HepG2 (cell line): Measurements from ENCODE around the gene NRL. TPM values are rescaled to one million over a fixed set of nuclear protein-coding genes. Genes with fewer than 3 reads are reported as not detected.
A peak's percentile ranks its signal among the peaks of the same experiment; 100 is the strongest.

Experiments
- FOXA3 ChIP-seq: IDR thresholded peaks from 2 replicates; pipeline ENCODE4 v1.6.1; 2016; ENCODE audit warnings: missing genetic modification reagents, missing compliant biosample characterization
- HMGXB4 ChIP-seq, 2 experiments: sonication (generic) in 1 of 2; formaldehyde crosslinking in 1 of 2; IDR thresholded peaks; 2 replicates each; pipeline versions ENCODE4 v1.4.0 to v1.6.1; 2018 to 2020; ENCODE audit warnings: missing genetic modification reagents in 2 of 2, borderline replicate concordance in 1 of 2, low read depth in 1 of 2, mild to moderate bottlenecking in 1 of 2, missing biosample characterization in 1 of 2
- KLF11 ChIP-seq: IDR thresholded peaks from 2 replicates; pipeline ENCODE4 v1.6.1; 2016; ENCODE audit warnings: missing compliant biosample characterization
- MTERF4 ChIP-seq: sonication (generic); formaldehyde crosslinking; IDR thresholded peaks from 2 replicates; pipeline ENCODE4 v1.8.0; 2023; ENCODE audit warnings: mild to moderate bottlenecking, missing genetic modification reagents
- NCOA2 ChIP-seq: sonication (generic); formaldehyde crosslinking; IDR thresholded peaks from 2 replicates; pipeline ENCODE4 v1.8.0; 2022; ENCODE audit warnings: inconsistent platforms
- SMAD3 ChIP-seq: sonication (generic); formaldehyde crosslinking; IDR thresholded peaks from 2 replicates; pipeline ENCODE4 v1.4.0; 2020; ENCODE audit warnings: missing genetic modification reagents
- TFDP2 ChIP-seq: sonication (generic); formaldehyde crosslinking; IDR thresholded peaks from 2 replicates; pipeline ENCODE4 v1.4.0; 2020; ENCODE audit warnings: missing genetic modification reagents
- ZFP36 ChIP-seq: fragments of 150-350 bp; IDR thresholded peaks from 2 replicates; pipeline ENCODE4 v1.6.1; 2018; ENCODE audit warnings: borderline replicate concordance, low read length, low read depth; ENCODE audit not compliant: partially characterized antibody
- ZFP37 ChIP-seq: sonication (generic); formaldehyde crosslinking; IDR thresholded peaks from 2 replicates; pipeline ENCODE4 v1.4.0; 2020; ENCODE audit warnings: missing genetic modification reagents, borderline replicate concordance
- ZNF124 ChIP-seq: sonication (generic); formaldehyde crosslinking; IDR thresholded peaks from 2 replicates; pipeline ENCODE4 v1.4.0; 2020; ENCODE audit warnings: missing genetic modification reagents
- ZNF143 ChIP-seq: sonication (generic); formaldehyde crosslinking; IDR thresholded peaks from 2 replicates; pipeline ENCODE4 v1.4.0; 2020; ENCODE audit warnings: missing genetic modification reagents
- ZNF550 ChIP-seq: sonication (generic); formaldehyde crosslinking; IDR thresholded peaks from 2 replicates; pipeline ENCODE4 v1.4.0; 2020; ENCODE audit warnings: mild to moderate bottlenecking, missing genetic modification reagents, borderline replicate concordance
- ZNF614 ChIP-seq: IDR thresholded peaks from 2 replicates; pipeline ENCODE4 v1.6.1; 2018; ENCODE audit warnings: missing biosample characterization, missing genetic modification reagents, inconsistent platforms, borderline replicate concordance
- ZNF660 ChIP-seq: sonication (generic); formaldehyde crosslinking; IDR thresholded peaks from 2 replicates; pipeline ENCODE4 v1.5.1; 2020; ENCODE audit warnings: mild to moderate bottlenecking, low read depth, missing genetic modification reagents, borderline replicate concordance
- ZNF775 ChIP-seq: sonication (generic); formaldehyde crosslinking; IDR thresholded peaks from 2 replicates; pipeline ENCODE4 v1.4.0; 2020; ENCODE audit warnings: missing genetic modification reagents, mild to moderate bottlenecking, moderate library complexity, borderline replicate concordance
- polyA plus RNA-seq, 8 experiments: library from polyadenylated mRNA; depleted of rRNA in 3 of 8; stranded (reverse) in 7 of 8; unstranded in 1 of 8; fragments of >200 nt; fragmentation: Illumina TruSeq in 4 of 8; extraction: Trizol in 4 of 8; gene quantifications; 2 replicates each; pipeline versions ENCODE4 v1.2.1 to v1.2.3, GENCODE V29; 2011 to 2016; ENCODE audit warnings: low read depth in 4 of 8, missing spikeins in 1 of 8, mixed read lengths in 1 of 8; ENCODE audit not compliant: insufficient read depth in 1 of 8
- total RNA-seq, 5 experiments: library from RNA; depleted of rRNA; stranded (reverse); fragments of >200 nt; fragmentation: Illumina TruSeq; extraction: Trizol; gene quantifications; 2 replicates each; pipeline ENCODE4 v1.2.3, GENCODE V29; 2016; ENCODE audit warnings: low read depth in 1 of 5
- TF ChIP-seq, protein P1 (sequence below): IDR thresholded peaks from 2 replicates; pipeline ENCODE4 v1.6.1; 2016; ENCODE audit warnings: mild to moderate bottlenecking, missing biosample characterization, missing genetic modification reagents
- TF ChIP-seq, protein P2 (sequence below): sonication (generic); formaldehyde crosslinking; IDR thresholded peaks from 2 replicates; pipeline ENCODE4 v1.4.0; 2020; ENCODE audit warnings: missing genetic modification reagents

The NRL gene
- total and polyA plus RNA-seq, 2 of the 13 experiments (the other 11 are each of a cell fraction or from before 2014, with no cell fraction given) = 2.5 to 4.7 TPM

GRCh38 chr14:24160850-24161804 is 46.4 kb upstream of the NRL start, which contains the start of gene IRF9 (continued):
- TF ChIP-seq HMGXB4 (CRISPR knock-in tag; IDR thresholded peaks at IDR 0.05; ENCODE audit: borderline replicate concordance in 1 of 2, low read depth in 1 of 2) (peak; percentile 96 to 100), TFDP2 (CRISPR knock-in tag) (peak; percentile 87), KLF11 (peak; percentile 99; the same call in 1 of the 2 replicates), ZNF124 (CRISPR knock-in tag) (peak; percentile 97), ZFP36 (no peak), ZNF143 (peak; percentile 76), ZNF614 (peak; percentile 100), ZNF550 (CRISPR knock-in tag) (peak; percentile 99), ZNF660 (CRISPR knock-in tag) (no peak), ZFP37 (CRISPR knock-in tag) (peak; percentile 70; the same call in 1 of the 2 replicates), FOXA3 (CRISPR knock-in tag) (peak; percentile 96), NCOA2 (CRISPR knock-in tag) (peak; percentile 98), MTERF4 (CRISPR knock-in tag) (peak; percentile 84; the same call in 1 of the 2 replicates), ZNF775 (no peak), SMAD3 (CRISPR knock-in tag) (peak; percentile 100)
- TF ChIP-seq, protein P1, sequence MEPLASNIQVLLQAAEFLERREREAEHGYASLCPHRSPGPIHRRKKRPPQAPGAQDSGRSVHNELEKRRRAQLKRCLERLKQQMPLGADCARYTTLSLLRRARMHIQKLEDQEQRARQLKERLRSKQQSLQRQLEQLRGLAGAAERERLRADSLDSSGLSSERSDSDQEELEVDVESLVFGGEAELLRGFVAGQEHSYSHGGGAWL (CRISPR knock-in tag) = peak; percentile 98
- TF ChIP-seq, protein P2, sequence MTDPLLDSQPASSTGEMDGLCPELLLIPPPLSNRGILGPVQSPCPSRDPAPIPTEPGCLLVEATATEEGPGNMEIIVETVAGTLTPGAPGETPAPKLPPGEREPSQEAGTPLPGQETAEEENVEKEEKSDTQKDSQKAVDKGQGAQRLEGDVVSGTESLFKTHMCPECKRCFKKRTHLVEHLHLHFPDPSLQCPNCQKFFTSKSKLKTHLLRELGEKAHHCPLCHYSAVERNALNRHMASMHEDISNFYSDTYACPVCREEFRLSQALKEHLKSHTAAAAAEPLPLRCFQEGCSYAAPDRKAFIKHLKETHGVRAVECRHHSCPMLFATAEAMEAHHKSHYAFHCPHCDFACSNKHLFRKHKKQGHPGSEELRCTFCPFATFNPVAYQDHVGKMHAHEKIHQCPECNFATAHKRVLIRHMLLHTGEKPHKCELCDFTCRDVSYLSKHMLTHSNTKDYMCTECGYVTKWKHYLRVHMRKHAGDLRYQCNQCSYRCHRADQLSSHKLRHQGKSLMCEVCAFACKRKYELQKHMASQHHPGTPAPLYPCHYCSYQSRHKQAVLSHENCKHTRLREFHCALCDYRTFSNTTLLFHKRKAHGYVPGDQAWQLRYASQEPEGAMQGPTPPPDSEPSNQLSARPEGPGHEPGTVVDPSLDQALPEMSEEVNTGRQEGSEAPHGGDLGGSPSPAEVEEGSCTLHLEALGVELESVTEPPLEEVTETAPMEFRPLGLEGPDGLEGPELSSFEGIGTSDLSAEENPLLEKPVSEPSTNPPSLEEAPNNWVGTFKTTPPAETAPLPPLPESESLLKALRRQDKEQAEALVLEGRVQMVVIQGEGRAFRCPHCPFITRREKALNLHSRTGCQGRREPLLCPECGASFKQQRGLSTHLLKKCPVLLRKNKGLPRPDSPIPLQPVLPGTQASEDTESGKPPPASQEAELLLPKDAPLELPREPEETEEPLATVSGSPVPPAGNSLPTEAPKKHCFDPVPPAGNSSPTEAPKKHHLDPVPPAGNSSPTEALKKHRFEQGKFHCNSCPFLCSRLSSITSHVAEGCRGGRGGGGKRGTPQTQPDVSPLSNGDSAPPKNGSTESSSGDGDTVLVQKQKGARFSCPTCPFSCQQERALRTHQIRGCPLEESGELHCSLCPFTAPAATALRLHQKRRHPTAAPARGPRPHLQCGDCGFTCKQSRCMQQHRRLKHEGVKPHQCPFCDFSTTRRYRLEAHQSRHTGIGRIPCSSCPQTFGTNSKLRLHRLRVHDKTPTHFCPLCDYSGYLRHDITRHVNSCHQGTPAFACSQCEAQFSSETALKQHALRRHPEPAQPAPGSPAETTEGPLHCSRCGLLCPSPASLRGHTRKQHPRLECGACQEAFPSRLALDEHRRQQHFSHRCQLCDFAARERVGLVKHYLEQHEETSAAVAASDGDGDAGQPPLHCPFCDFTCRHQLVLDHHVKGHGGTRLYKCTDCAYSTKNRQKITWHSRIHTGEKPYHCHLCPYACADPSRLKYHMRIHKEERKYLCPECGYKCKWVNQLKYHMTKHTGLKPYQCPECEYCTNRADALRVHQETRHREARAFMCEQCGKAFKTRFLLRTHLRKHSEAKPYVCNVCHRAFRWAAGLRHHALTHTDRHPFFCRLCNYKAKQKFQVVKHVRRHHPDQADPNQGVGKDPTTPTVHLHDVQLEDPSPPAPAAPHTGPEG (CRISPR knock-in tag) = peak; percentile 95
